Transverse colon (tissue), 3 donors: ENCODE measurements around the gene SLFN13.

Experiments
- CTCF ChIP-seq, 5 experiments: fragments of 200-600 bp in 3 of 5; fragments of 450-650 bp in 2 of 5; sonication (generic) in 3 of 5; IDR thresholded peaks; 1 replicate in 2 of 5; 2 replicates in 3 of 5; pipeline ENCODE4 v1.5.1; 2016 to 2017; ENCODE audit warnings: antibody characterized with exemption in 5 of 5, inconsistent platforms in 3 of 5, mild to moderate bottlenecking in 2 of 5, moderate library complexity in 1 of 5
- EP300 ChIP-seq: sonication (generic); formaldehyde crosslinking; IDR thresholded peaks from one replicate; pipeline ENCODE4 v1.6.1; 2017; ENCODE audit warnings: antibody characterized with exemption, low read depth
- POLR2A ChIP-seq: fragments of 450-650 bp; IDR thresholded peaks from one replicate; pipeline ENCODE4 v1.6.1; 2016; ENCODE audit warnings: antibody characterized with exemption, mild to moderate bottlenecking, moderate library complexity

DNA sequence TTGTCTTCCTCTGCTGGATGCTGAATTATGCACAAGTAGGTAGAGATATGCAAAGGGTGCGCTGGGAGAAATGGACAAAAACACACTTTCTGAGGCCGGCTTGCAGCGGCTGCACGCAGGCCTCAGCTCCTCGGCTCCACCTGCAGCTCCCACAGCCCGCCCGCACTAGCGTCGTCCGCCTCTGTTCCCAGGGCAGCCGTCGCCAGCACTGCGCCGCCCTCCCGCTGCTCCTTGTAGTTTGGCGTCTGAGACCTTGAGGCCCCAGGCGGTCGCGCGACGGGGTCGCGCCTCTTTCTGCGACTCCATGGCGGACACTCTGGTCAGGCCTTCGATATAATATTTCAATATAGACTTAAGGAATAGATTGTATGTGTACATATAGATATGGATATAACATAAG, 41.0 kb downstream of the SLFN13 start:
- TF ChIP-seq CTCF (IDR thresholded peaks at IDR 0.05) (no peak), EP300 (no peak), POLR2A (no peak)
